GM18502 (cell line): ENCODE results near the gene UPK3A.
"Not testable (repeated sequence)": the region's sequence is repeated elsewhere in the genome, so short reads cannot be mapped to it uniquely, and the experiment has no call there.

Experiments
- ATAC-seq: cut with Tn5 transposase; IDR thresholded peaks from one replicate; pipeline ENCODE4 v1.9.1; 2021; ENCODE audit warnings: mild to moderate bottlenecking; ENCODE audit not compliant: unreplicated experiment, poor library complexity

The UPK3A gene

DNA sequence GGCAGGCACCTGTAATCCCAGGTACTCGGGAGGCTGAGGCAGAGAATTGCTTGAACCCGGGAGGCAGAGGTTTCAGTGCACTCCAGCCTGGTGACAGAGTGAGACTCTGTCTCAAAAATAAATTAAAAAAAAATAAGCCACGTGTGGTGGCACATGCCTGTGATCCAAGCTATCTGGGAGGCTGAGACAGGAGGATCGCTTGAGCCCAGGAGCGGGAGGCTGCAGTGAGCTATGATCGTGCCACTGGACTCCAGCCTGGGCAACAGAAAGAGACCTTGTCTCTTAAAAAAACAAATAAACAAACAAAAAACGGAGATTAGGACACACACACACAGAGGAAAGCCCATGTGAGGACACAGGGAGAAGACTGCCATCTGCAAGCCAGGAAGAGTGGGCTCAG, 7.0 kb upstream of the UPK3A start:
- ATAC-seq: not testable (repeated sequence)

DNA sequence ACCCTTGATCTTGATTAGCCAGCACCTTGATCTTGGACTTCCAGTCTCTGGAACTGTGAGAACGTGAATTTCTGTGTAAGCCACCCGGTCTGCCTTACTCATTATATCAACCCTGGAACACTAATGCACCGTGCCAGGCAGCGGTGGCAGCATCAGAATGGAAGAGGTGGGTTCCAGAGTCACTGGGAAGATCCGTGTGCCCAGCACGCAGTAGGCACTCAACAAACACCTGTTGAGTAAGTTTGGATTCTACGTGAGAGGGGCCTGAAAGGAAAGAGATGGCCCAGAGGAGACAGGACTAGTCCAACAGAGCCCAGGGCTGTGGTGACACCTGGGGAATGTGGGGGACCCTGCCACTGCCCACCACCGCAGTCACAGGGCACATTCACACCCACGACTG, 6.6 kb upstream of the UPK3A start:
- ATAC-seq: no peak

DNA sequence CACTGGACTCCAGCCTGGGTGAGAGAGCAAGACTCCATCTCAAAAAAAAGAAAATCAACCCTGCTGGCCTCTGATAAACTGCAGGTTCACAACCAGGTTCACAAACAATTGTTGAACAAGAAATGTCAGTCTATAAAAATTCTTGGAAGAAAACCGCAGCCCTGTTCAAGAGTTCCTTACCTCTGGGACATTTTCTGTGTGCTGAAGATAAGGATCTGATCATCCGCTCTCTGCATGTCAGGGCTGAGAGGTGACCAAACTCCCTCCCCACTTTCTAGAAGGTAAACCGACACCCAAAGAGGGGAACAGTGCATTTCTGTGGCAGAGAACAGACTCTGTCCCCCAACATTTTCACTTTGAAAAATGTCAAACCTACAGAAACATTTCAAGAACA, 4.2 kb upstream of the UPK3A start:
- ATAC-seq: no peak

DNA sequence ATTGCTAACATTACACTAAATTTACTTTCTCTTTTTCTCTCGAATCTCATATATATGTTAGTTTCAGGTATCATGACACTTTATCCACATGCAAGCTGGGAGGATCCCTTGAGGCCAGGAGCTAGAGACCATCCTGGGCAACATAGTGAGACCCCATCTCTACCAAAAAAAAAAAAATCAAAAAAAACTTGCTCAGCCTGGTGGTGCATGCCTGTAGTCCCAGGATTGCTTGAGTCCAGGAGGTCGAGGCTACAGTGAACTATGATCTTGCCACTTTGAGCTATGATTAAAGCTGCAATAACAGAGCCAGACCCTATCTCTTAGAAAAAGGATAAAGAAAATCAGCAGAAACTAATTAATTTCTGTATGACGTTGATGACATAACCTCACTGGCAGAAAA, 3.7 kb upstream of the UPK3A start:
- ATAC-seq: no peak

GRCh38 chr22:45285263-45286058, 712 bp downstream of the UPK3A start:
- no peak for ATAC-seq

GRCh38 chr22:45286854-45287551, 2.3 kb downstream of the UPK3A start:
- ATAC-seq: no peak

DNA sequence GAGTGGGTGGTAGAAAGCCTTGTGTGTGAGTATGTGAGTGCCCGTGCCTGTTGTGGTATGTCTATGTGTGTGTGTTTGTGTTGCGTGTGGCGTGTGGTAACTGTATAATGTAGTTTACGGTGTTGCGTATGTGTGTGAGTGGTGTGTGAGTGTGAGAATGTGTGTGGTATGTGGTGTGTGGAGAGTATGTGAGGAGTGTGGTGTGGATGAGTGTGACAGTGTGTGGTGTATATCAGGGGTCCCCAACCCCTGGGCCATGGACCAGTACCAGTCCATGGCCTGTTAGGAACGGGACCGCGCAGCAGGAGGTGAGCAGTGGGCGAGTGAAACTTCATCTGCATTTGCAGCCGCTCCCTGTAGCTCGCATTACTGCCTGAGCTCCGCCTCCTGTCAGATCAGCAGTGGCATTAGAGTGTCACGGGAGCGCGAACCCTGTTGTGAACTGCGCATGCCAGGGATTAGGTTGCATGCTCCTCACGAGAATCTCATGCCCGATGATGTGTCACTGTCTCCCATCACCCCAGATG, 5.7 kb downstream of the UPK3A start:
- no peak for ATAC-seq

- ATAC-seq: no peak
Measured at GRCh38 chr22:45291061-45291930, 6.5 kb downstream of the UPK3A start.

DNA sequence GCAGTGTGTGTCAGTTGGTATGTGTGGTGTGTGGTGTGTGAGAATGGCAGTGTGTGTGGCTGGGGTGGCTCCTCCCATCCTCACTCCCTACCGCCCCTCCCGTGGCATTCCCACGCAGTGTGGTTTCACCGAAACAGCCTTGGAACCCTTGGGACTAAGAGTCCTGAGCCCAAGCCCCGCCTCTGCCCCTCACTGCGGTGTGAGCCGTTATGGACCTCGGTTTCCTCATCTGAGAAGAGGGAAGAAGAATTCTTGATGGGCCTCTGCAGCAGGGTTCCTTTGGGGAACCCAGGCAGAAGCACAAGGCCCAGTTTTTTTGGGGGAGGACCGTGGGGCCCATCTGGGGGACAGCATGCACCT, 7.2 kb downstream of the UPK3A start:
- no peak for ATAC-seq

DNA sequence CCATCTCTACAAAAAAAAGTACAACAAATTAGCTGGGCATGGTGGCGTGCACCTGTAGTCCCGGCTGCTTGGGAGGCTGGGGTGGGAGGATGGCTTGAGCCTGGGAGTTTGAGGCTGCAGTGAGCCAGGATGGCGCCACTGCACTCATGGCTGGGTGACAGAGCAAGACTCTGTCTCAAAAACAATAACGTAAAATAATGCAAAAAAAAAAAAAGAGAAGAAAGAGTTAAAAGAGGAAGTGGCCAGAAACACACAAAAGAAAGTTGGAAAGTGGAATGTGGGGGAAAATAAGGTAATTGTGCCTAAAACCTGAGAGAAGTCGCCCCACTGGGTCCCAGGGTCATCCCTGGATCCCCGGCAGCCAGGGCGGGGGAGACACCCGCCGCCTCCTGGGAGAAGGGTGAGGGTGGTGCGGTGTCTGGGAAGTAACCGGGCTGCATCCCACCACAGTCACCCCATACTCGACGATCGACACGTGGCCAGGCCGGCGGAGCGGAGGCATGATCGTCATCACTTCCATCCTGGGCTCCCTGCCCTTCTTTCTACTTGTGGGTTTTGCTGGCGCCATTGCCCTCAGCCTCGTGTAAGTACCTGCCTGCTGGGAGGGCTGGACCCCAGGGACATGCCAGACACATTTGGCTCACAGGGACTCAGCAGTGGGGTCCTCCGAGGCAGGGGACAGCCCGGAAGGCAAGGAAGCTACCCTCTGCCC, 8.1 kb downstream of the UPK3A start:
- ATAC-seq: no peak

DNA sequence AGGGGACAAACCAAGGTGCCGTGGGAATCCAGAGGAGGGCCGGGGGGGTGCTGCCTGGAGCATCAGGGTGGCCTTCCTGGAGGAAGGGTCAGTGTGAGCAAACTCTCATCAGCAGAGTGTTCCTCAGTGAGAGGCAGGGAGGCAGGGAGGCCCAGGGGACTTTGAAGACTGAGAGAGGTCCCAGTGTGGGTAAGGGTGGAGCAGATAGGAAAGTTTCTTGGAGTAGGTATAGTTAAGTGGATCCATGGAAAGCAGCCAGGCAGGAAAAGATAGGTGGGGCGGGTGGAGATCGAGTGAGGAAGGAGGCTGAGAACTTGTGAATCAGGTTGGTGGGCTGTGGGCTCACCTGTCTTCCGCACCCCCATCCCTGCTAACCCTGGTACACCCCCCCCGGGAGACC, 9.3 kb downstream of the UPK3A start:
- ATAC-seq: no peak

DNA sequence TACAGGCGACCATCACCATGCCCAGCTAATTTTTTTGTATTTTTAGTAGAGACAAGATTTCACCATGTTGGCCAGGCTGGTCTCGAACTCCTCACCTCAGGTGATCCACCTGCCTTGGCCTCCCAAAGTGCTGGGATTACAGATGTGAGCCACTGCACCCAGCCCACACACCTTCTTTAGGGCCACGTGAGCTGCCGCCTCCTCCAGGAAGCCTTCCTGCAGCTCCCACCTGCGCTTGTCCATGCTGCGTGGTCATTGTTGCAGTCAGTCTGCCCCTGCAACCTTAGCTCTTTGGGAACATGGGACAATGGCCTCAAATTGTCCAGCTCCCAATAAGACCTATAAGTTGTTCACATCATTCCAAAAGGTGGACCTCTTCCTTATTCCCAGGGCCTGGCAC, 10.3 kb downstream of the UPK3A start:
- ATAC-seq: not testable (repeated sequence)

GRCh38 chr22:45295492-45295891, 10.7 kb downstream of the UPK3A start:
- no peak for ATAC-seq

DNA sequence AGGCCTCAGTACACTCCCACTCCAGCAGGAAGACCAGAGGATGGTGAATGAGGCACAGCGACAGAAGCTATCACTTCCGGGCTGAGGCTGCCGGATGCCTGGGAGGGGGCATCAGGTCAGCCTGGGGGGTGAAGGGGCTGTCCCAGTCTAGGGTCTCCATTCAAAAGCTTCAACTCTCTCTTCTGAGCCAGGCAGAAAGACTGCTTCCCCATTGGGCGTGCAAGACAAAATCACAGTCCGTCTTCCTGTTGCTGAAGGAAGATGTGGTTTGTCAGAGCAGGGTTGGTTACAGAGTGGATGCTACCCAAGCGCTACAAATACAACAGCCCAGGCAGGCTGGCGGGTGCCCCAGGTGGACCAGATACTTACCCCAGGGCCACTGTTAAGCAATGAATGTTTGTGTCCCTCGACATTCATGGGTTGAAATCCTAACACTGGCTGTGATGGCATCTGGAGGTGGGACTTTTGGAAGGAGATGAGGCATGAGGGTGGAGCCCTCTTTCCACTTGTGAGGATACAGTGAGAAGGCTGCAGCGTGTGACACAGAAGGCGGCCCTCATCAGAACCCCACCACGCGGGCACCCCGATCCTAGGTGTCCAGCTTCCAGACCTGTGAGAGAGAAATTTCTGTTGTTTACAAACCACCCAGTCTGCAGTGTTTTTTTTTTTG, 12.0 kb downstream of the UPK3A start:
- ATAC-seq: no peak

GRCh38 chr22:45298934-45299505, 14.3 kb downstream of the UPK3A start:
- no peak for ATAC-seq

DNA sequence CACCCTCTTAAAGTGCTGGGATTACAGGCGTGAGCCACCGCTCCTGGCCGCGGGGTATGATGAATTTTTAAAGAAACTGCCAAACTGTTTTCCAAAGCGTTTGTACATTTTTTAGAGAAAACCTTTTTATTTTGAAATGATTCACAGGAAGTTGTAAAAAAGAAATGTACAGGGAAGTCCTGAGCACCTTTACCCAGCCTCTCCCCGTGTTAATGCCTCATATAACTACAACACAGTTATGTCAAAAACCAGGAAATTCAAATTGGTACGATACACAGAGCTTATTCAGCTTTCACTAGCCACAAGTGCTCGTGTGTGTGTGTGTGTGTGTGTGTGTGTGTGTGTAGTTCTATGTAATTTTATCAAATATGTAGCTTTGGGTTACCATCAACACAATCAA, 18.0 kb downstream of the UPK3A start:
- ATAC-seq: no peak

- ATAC-seq: no peak
Measured at GRCh38 chr22:45303181-45303580, 18.4 kb downstream of the UPK3A start.

- ATAC-seq: no peak
Measured at GRCh38 chr22:45304971-45305370, 20.2 kb downstream of the UPK3A start.

DNA sequence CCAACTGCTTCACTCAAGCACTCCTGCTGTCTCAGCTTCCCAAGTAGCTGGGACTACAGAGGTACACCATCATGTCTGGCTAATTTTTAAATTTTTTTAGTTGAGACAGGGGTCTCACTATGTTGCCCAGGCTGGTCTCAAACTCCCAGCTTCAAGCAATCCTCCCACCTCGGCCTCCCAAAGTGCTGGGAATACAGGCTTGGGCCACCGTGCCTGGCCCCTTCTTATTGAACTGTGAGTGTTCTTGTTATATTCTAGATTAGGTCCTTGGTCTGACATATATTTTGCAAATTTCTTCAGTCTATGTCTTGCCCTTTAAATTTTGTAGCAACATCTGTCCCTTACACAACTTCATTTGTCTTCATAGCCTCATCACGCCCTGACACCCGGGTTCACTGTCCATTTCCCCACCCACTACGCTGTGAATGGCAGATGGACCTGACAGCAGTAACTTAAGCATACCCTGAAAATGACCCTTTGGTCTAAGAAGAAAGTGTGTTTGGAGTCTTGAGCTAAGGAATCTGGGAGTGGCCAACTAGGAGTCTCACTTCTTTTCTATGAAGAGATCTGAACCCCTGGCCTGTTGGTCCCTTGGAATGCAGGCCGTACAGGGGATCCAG, 20.8 kb downstream of the UPK3A start:
- no peak for ATAC-seq
